A673 (cell line): ENCODE data around the gene CIB2.

Source experiments
- EZH2 ChIP-seq: fragments of 200-600 bp; sonication (generic); IDR thresholded peaks from 2 replicates; pipeline ENCODE4 v1.6.1; 2017; ENCODE audit warnings: borderline replicate concordance, low read depth, mild to moderate bottlenecking, mixed read lengths, antibody characterized with exemption, low read length; ENCODE audit not compliant: poor library complexity, severe bottlenecking
- TF ChIP-seq, protein P1 (sequence below): fragments of 300-800, 200-600 bp; sonication (generic); conservative IDR thresholded peaks from 2 replicates; pipeline ENCODE4 v1.5.1; 2017; ENCODE audit warnings: low read depth, mild to moderate bottlenecking, antibody characterized with exemption, low read length, moderate library complexity, mixed read lengths

DNA sequence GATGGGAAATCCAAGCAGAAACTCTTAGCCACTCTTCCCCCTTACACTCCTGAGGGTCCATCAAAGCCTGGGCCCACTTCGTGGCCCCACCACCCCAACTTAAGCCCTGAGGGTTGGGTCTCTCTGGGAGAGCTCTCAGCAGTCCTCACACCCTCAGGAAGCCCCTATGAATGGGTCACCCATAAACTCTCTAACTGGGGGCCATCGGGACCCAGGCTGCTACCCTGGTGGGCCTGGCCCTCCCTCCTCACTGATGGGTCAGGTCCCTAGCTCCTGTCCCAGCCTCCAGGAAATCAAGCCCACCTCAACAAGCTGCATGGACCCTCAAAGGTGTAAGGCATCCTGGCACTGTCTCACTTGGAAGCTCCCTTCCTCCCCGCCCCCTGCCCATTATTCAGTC lies 19.5 kb downstream of the CIB2 start:
- TF ChIP-seq, protein P1, sequence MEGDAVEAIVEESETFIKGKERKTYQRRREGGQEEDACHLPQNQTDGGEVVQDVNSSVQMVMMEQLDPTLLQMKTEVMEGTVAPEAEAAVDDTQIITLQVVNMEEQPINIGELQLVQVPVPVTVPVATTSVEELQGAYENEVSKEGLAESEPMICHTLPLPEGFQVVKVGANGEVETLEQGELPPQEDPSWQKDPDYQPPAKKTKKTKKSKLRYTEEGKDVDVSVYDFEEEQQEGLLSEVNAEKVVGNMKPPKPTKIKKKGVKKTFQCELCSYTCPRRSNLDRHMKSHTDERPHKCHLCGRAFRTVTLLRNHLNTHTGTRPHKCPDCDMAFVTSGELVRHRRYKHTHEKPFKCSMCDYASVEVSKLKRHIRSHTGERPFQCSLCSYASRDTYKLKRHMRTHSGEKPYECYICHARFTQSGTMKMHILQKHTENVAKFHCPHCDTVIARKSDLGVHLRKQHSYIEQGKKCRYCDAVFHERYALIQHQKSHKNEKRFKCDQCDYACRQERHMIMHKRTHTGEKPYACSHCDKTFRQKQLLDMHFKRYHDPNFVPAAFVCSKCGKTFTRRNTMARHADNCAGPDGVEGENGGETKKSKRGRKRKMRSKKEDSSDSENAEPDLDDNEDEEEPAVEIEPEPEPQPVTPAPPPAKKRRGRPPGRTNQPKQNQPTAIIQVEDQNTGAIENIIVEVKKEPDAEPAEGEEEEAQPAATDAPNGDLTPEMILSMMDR = no peak
- TF ChIP-seq EZH2 = no peak
